GM19455 (cell line): ENCODE results near the gene FCSK.
"Not testable (repeated sequence)": the region's sequence is repeated elsewhere in the genome, so short reads cannot be mapped to it uniquely, and the experiment has no call there.

Experiments
- ATAC-seq: cut with Tn5 transposase; IDR thresholded peaks from one replicate; pipeline ENCODE4 v1.9.1; 2021; ENCODE audit not compliant: unreplicated experiment

FCSK gene

GRCh38 chr16:70430667-70431536, 23.5 kb upstream of the FCSK start:
- ATAC-seq, result peak; percentile 43

- ATAC-seq, result no peak
Observed at GRCh38 chr16:70432356-70432722, 22.1 kb upstream of the FCSK start.

- no peak for ATAC-seq
Observed at GRCh38 chr16:70432723-70433457, 21.5 kb upstream of the FCSK start.

- ATAC-seq, result no peak
Observed at GRCh38 chr16:70433458-70434103, 20.8 kb upstream of the FCSK start.

- no peak for ATAC-seq
Observed at GRCh38 chr16:70434484-70435260, 19.7 kb upstream of the FCSK start.

GRCh38 chr16:70437017-70437581, 17.3 kb upstream of the FCSK start:
- no peak for ATAC-seq

GRCh38 chr16:70437582-70438557, 16.5 kb upstream of the FCSK start:
- ATAC-seq, result no peak

- ATAC-seq, result no peak
Observed at GRCh38 chr16:70438585-70438968, 15.8 kb upstream of the FCSK start.

GRCh38 chr16:70438969-70439862, 15.2 kb upstream of the FCSK start, which contains the start of gene ST3GAL2:
Gene ST3GAL2 (minus strand): TSS chr16:70439100. CDS start chr16:70398530, 40,570 bp downstream.
- ATAC-seq, result peak; percentile 79

- ATAC-seq, result no peak
Observed at GRCh38 chr16:70440009-70440692, 14.2 kb upstream of the FCSK start.

DNA sequence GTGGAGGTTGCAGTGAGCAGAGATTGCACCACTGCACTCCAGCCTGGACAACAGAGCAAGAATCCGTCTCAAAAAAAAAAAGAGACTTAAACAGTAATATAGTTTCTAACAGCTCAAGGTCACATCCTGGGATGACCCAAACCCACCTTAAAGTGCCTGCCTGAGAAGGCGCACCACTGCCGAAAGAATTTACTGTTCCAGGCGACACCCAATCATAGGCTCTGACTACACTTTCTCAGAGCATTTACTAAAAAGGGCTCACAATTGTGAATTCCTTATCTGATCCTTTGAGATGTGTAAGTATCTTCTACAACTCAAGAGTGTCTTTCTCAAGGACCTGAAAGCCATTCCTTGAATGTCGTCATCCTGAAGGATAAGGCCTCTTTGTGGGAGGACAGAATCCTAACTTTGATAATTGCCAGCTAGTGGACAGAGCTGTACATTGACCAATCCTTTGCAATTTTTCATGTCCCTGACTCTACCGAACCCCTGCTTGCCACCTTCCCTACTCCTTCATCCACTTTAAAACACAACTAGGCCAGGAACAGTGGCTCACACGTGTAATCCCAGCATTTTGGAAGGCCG, 12.9 kb upstream of the FCSK start:
- no peak for ATAC-seq

DNA sequence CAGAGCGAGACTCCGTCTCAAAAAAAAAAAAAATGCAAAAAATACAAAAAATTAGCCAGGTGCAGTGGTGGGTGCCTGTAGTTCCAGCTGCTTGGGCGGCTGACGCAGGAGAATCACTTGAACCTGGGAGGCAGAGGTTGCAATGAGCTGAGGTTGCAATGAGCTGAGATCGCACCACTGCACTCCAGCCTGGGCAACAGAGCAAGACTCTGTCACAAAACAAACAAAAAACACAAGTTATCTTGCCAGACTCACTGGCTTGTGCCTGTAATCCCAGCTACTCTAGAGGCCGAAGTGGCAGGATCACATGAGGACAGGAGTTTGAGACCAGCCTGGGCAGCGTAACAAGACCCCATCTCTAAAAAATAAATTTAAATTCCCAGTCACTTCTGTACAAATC, 12.1 kb upstream of the FCSK start:
- ATAC-seq, result no peak

DNA sequence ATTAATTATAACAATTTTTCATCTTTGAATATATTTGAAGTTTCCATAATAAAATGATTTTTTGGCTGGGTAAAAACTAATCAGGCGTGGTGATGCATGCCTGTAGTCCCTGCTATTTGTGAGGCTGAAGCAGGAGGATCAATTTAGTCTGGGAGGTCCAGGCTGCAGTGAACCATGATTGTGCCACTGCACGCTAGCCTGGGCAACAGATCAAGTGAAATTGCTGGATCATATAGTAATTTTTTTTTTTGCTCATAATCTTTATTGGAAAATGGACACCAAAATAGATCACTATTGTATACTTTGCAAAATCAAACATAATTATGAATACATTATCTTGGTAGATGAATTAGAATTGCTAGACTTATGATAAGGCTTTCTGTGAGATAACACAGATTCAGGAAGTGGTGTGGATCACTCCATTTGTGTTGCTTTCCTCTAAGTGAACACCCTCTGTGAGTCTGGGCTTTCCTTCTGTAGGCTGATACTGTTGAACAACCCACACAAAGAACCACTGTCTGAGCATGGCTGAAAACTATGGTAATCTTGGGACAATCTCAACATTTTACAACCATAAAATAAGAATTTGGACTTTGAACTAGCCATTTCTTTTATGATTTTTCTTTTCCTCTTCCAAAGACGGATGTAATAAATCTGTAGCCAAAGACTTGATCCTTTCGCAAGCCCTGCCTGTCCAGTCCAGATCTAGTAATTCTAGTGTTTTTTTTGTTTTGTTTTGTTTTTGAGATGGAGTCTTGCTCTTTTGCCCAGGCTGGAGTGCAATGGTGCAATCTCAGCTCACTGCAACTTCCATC, 9.9 kb upstream of the FCSK start:
- ATAC-seq, result no peak

GRCh38 chr16:70448075-70448474, 6.3 kb upstream of the FCSK start:
- no peak for ATAC-seq

- ATAC-seq, result not testable (repeated sequence)
Observed at GRCh38 chr16:70450142-70451003, 4.0 kb upstream of the FCSK start.

GRCh38 chr16:70451004-70451340, 3.4 kb upstream of the FCSK start:
- ATAC-seq, result not testable (repeated sequence)
